Thoracic aorta (tissue), 2 donors: ENCODE measurements around the gene ACTRT3. TPM values are rescaled to one million over a fixed set of nuclear protein-coding genes. Genes with fewer than 3 reads are reported as not detected.

ENCODE experiments used
- ATAC-seq: fragments of 150-250 bp; one replicate; pipeline ENCODE4 v1.8.0; 2017; ENCODE audit warnings: low read depth; ENCODE audit not compliant: insufficient number of reproducible peaks, low FRiP score
- DNase-seq: peaks from one replicate; pipeline ENCODE4 v3.0.0-alpha.2; 2020; ENCODE audit warnings: low spot score
- H3K27ac ChIP-seq, 2 donors: fragments of 200-600 bp; sonication (generic); 1 replicate in 1 of 2; 2 replicates in 1 of 2; pipeline ENCODE4 v1.5.1; 2016; ENCODE audit warnings: mild to moderate bottlenecking in 2 of 2, moderate library complexity in 2 of 2
- H3K27me3 ChIP-seq: fragments of 200-600 bp; sonication (generic); replicated peaks from 2 replicates; pipeline ENCODE4 v1.6.0; 2016; ENCODE audit warnings: mild to moderate bottlenecking; ENCODE audit not compliant: insufficient read depth
- H3K36me3 ChIP-seq: fragments of 200-600 bp; sonication (generic); one replicate; pipeline ENCODE4 v1.5.1; 2016
- H3K4me1 ChIP-seq, 2 donors: fragments of 200-600 bp; sonication (generic); 1 replicate in 1 of 2; 2 replicates in 1 of 2; pipeline versions ENCODE4 v1.5.1 to v1.6.0; 2016; ENCODE audit warnings: low read depth in 2 of 2, mild to moderate bottlenecking in 1 of 2; ENCODE audit not compliant: control insufficient read depth in 1 of 2
- H3K4me3 ChIP-seq: fragments of 200-600 bp; sonication (generic); 2 replicates; pipeline ENCODE4 v1.5.1; 2016; ENCODE audit warnings: mild to moderate bottlenecking
- H3K9me3 ChIP-seq: fragments of 200-600 bp; sonication (generic); 2 replicates; pipeline ENCODE4 v1.5.1; 2016
- total RNA-seq, 2 donors: library from RNA; depleted of rRNA; stranded (reverse); fragments of >200 nt; gene quantifications; one replicate each; pipeline versions ENCODE4 v1.1.0 to v1.2.3, GENCODE V29; 2016
- TF ChIP-seq, protein P1 (sequence below): fragments of 200-600 bp; sonication (generic); IDR thresholded peaks from one replicate; pipeline ENCODE4 v1.5.1; 2019; ENCODE audit warnings: antibody characterized with exemption

ACTRT3 gene
- total RNA-seq, 2 donors from 2014 or later: 2.7 to 3.1 TPM

DNA sequence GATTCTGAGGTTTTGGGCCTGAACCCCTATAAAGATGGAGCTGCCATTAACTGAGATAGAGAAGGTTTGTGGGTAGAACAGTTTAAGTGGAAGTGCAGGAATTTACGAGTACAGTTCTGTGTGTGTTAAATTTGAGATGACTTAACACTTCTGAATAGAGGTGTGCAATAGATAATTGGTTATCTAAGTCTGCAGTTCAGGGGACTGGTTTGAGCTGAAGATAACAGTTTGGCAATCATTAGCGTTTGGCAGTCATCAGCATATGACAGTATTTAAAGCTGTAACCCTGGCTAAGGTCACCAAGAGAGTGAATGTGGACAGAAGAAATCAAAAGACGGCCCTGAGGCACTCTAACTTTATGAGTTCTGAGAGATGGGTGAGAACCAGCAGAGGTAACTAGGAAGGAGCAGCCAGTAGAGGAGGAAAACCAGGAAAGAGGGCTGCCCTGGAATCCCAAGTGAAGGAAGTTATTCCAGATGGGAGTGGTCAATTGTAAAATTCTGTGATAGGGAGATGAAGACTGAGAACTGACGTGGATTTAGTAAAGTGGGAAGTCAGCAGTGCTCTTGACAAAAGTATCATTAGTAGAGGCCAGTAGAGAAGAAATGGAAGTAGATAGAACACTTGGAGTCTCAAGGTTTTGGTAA is 12.0 kb upstream of the ACTRT3 start:
- ATAC-seq (no peak), DNase-seq (no peak)
- H3K4me1 ChIP-seq: no peaks in the 10 kb centered on the region
- no peaks in the 10 kb centered on the region for H3K9me3 ChIP-seq
- no peak overlapping the region for H3K4me3 ChIP-seq
- H3K36me3 ChIP-seq: peaks cover 63% of the 10 kb centered on the region
- TF ChIP-seq, protein P1, sequence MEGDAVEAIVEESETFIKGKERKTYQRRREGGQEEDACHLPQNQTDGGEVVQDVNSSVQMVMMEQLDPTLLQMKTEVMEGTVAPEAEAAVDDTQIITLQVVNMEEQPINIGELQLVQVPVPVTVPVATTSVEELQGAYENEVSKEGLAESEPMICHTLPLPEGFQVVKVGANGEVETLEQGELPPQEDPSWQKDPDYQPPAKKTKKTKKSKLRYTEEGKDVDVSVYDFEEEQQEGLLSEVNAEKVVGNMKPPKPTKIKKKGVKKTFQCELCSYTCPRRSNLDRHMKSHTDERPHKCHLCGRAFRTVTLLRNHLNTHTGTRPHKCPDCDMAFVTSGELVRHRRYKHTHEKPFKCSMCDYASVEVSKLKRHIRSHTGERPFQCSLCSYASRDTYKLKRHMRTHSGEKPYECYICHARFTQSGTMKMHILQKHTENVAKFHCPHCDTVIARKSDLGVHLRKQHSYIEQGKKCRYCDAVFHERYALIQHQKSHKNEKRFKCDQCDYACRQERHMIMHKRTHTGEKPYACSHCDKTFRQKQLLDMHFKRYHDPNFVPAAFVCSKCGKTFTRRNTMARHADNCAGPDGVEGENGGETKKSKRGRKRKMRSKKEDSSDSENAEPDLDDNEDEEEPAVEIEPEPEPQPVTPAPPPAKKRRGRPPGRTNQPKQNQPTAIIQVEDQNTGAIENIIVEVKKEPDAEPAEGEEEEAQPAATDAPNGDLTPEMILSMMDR: no peak
- H3K27ac ChIP-seq: no peak overlapping the region
- no peaks in the 10 kb centered on the region for H3K27me3 ChIP-seq

DNA sequence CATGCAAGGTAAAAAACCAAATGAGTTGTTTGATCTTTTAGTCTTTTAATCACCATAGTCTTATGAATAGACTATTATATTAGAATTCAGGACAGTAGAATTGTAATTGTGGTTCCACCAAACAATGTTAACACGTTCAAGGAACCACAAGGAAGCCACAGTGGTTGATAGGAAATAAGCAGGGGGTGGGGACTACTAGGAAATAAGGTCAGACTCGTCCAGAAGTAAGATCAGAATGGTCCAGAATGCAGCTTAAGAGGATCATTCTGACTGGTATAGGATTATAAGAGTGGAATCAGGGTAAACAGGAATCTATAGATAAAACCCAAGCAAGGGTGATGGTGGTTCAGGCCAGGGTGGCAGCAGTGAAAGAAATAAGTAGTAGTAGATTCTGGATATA is 11.4 kb upstream of the ACTRT3 start:
- DNase-seq (no peak), ATAC-seq (no peak)
- H3K27ac ChIP-seq: no peak overlapping the region
- no peaks in the 10 kb centered on the region for H3K9me3 ChIP-seq
- H3K36me3 ChIP-seq: peaks cover 62% of the 10 kb centered on the region
- H3K4me1 ChIP-seq: peaks cover under 1 to 4% of the 10 kb centered on the region in 2 donors
- no peak overlapping the region for H3K4me3 ChIP-seq
- no peaks in the 10 kb centered on the region for H3K27me3 ChIP-seq
- TF ChIP-seq, protein P1: no peak

DNA sequence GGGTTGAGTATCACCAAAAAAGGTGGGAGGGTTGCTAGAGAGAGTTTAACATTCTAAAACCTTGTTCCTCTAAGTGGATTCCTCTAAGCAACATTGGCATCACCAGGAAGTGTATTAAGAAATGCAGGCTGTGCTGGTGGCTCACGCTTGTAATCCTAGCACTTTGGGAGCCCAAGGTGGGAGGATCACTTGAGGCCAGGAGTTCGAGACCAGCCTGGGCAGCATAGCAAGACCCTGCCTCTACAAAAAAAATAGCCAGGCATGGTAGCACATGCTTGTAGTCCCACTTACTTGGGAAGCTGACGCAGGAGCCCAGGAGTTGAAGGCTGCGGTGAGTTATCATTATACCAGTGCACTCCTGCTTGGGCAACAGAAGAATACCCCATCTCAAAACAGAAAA is 8.5 kb upstream of the ACTRT3 start:
- Histone ChIP-seq H3K4me3 (no peak overlapping the region), H3K36me3 (peaks cover 50% of the 10 kb centered on the region), H3K4me1 (peaks cover 20 to 24% of the 10 kb centered on the region in 2 donors), H3K27ac (no peak overlapping the region), H3K9me3 (no peaks in the 10 kb centered on the region), H3K27me3 (no peaks in the 10 kb centered on the region)
- ATAC-seq (no peak), DNase-seq (no peak)
- TF ChIP-seq, protein P1: no peak

DNA sequence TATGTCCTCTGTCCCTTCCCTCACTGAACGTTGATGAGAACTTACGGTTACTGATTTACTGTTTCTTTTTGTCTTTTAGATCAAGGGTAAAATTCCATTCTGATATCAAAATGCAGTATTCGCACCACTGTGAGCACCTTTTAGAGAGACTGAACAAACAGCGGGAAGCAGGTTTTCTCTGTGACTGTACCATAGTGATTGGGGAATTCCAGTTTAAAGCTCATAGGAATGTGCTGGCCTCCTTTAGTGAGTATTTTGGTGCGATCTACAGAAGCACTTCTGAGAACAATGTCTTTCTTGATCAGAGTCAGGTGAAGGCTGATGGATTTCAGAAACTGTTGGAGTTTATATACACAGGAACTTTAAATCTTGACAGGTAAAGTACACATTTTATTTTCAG is 4.8 kb upstream of the ACTRT3 start:
- no peak for ATAC-seq
- no peak overlapping the region for H3K27ac ChIP-seq
- H3K9me3 ChIP-seq: no peaks in the 10 kb centered on the region
- H3K4me1 ChIP-seq: peaks cover 20 to 24% of the 10 kb centered on the region in 2 donors
- H3K4me3 ChIP-seq: peak overlapping the region; percentile 89
- H3K36me3 ChIP-seq: peaks cover 21% of the 10 kb centered on the region
- H3K27me3 ChIP-seq: no peaks in the 10 kb centered on the region
- TF ChIP-seq, protein P1: no peak
- no peak for DNase-seq

DNA sequence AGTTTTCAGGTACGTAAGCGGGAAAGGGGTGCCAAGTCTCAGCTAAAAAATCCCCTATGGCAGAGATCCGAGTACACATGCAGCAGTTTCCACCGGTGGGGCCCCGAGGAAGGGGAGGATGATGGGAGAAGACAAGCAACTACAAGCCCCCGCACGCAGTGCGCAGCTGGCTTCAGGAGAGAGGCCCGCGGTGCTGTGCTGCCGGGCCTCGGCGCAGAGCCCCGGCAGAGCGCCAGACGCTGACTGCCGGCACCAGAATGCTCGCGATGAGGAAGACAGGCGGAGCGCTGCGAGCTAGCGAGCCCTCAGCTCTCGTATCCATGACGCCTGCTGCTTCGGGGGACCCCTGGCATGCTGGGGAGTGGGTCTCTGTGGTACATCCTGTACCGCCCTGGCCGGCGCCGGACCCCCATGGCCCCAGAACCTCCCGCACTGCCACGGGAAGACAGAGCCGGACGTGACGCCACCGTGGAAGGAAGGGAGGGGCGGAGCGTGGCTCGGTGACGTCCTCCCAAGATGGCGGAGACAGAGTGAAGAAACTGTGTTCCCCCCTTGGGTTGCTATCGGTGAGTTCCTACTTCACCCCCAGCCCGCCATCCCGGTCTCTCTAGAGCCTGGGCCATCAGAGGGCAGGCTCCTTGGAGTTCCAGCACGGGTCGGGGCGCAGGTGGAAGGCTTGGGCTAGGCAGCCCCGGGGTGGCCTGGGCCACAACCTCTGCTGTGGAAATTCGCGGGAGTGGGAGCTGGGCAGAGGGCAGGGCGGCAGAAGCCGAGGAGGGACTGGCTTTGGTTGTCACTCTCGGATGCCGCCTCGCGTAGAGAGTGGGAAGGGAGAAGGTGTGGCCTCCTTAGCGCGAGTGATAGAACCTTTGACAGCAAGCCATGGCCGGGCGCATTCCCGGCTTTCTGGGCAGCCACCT is 3.8 kb upstream of the ACTRT3 start, which contains the start of gene MYNN:
TSS of gene MYNN (plus strand) at position 500 of the 920 bp plus-strand sequence. CDS start 900 bp downstream, outside the sequence.
- ATAC-seq (peak; percentile 85), DNase-seq (peak; percentile 74)
- H3K27me3 ChIP-seq: no peaks in the 10 kb centered on the region
- peaks cover 20 to 24% of the 10 kb centered on the region in 2 donors for H3K4me1 ChIP-seq
- TF ChIP-seq, protein P1: no peak
- peak within 1 kb of the TSS; percentile 89 for H3K4me3 ChIP-seq
- no peaks in the 10 kb centered on the region for H3K9me3 ChIP-seq
- H3K36me3 ChIP-seq: peaks cover 14% of the 10 kb centered on the region
- peak within 1 kb of the TSS; percentile 98 to 99 for H3K27ac ChIP-seq
